Endothelial cell of umbilical vein (primary cell): ENCODE measurements around the gene LANCL3.

Experiments used
- EZH2 ChIP-seq: IDR thresholded peaks from 2 replicates; pipeline ENCODE4 v1.6.1; 2012; ENCODE audit warnings: borderline replicate concordance, low read depth, mild to moderate bottlenecking, moderate library complexity, low read length, inconsistent platforms; ENCODE audit not compliant: severe bottlenecking
- GATA2 ChIP-seq: IDR thresholded peaks from 2 replicates; pipeline ENCODE4 v1.7.0; 2011; ENCODE audit warnings: low read depth, mild to moderate bottlenecking, moderate library complexity, mixed read lengths, low read length; ENCODE audit not compliant: insufficient read length, insufficient read depth
- MAX ChIP-seq: IDR thresholded peaks from 2 replicates; pipeline ENCODE4 v1.6.1; 2011; ENCODE audit not compliant: insufficient read depth, insufficient read length
- POLR2A ChIP-seq: IDR thresholded peaks from 2 replicates; pipeline ENCODE4 v1.6.1; 2012; ENCODE audit warnings: low read depth, mild to moderate bottlenecking, control low read depth, low read length
- POLR2AphosphoS5 ChIP-seq: IDR thresholded peaks from 2 replicates; pipeline ENCODE4 v1.6.1; 2012; ENCODE audit warnings: low read depth, mild to moderate bottlenecking, control low read depth, low read length, moderate library complexity; ENCODE audit not compliant: insufficient read depth
- TF ChIP-seq, protein P1 (sequence below), 2 donors: IDR thresholded peaks; 1 replicate in 1 of 2; 2 replicates in 1 of 2; pipeline ENCODE4 v1.5.1; 2011; ENCODE audit warnings: low read length in 2 of 2, mild to moderate bottlenecking in 2 of 2, moderate library complexity in 2 of 2, control low read depth in 1 of 2, inconsistent platforms in 1 of 2, low read depth in 1 of 2; ENCODE audit not compliant: insufficient read depth in 1 of 2; ENCODE audit errors: extremely low read depth in 1 of 2

- no peak for TF ChIP-seq POLR2A
- no peak for TF ChIP-seq MAX
- TF ChIP-seq, protein P1, sequence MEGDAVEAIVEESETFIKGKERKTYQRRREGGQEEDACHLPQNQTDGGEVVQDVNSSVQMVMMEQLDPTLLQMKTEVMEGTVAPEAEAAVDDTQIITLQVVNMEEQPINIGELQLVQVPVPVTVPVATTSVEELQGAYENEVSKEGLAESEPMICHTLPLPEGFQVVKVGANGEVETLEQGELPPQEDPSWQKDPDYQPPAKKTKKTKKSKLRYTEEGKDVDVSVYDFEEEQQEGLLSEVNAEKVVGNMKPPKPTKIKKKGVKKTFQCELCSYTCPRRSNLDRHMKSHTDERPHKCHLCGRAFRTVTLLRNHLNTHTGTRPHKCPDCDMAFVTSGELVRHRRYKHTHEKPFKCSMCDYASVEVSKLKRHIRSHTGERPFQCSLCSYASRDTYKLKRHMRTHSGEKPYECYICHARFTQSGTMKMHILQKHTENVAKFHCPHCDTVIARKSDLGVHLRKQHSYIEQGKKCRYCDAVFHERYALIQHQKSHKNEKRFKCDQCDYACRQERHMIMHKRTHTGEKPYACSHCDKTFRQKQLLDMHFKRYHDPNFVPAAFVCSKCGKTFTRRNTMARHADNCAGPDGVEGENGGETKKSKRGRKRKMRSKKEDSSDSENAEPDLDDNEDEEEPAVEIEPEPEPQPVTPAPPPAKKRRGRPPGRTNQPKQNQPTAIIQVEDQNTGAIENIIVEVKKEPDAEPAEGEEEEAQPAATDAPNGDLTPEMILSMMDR (IDR thresholded peaks at IDR 0.05; ENCODE audit: extremely low read depth in 1 of 2, insufficient read depth in 1 of 2, low read depth in 1 of 2, low read length in 2 of 2): no peak
- TF ChIP-seq EZH2: no peak
- TF ChIP-seq POLR2AphosphoS5: no peak
- TF ChIP-seq GATA2: no peak
Measured at GRCh38 chrX:37658343-37659030, 87.0 kb downstream of the LANCL3 start.
